K562 (cell line): Measurements from ENCODE around the gene SERAC1. TPM values are rescaled to one million over a fixed set of nuclear protein-coding genes. Genes with fewer than 3 reads are reported as not detected.

Source experiments
- ATAC-seq: fragments of 200-7000 bp; cut with Tn5 transposase; 3 replicates; pipeline ENCODE4 v1.9.1; 2020; ENCODE audit warnings: moderate library complexity
- BruUV-seq: library from RNA; stranded (reverse); fragments of 400-500 nt; replicated peaks from 2 replicates; lab custom pipeline; 2021; lab: Mats Ljungman, UMichigan
- CTCF ChIA-PET: fragments of 300-600 bp; formaldehyde crosslinking; extraction: SDS; loops from one replicate; lab custom pipeline; 2021; ENCODE audit warnings: low intra/inter-chr PET ratio; lab: Yijun Ruan, JAX
- POLR2A ChIA-PET: fragments of 300-600, 350-650 bp; sonication (Branson Sonifier 250); formaldehyde crosslinking; extraction: SDS; loops from one replicate; lab custom pipeline; 2021; ENCODE audit warnings: antibody characterized with exemption, inconsistent platforms; lab: Yijun Ruan, JAX
- DNase-seq, 4 experiments: peaks; one replicate each; pipeline versions ENCODE4 v3.0.0 to v3.0.0-alpha.2; 2011 to 2018; ENCODE audit warnings: low spot score in 3 of 4, mixed read lengths in 3 of 4; ENCODE audit errors: extremely low read depth in 1 of 4
- FAIRE-seq: peaks from 2 replicates; lab custom pipeline; 2011; peaks lifted over from hg19 to GRCh38; lab: Jason Lieb, UNC
- H2AFZ ChIP-seq: 2 replicates; pipeline ENCODE4 v1.6.0; 2011; ENCODE audit warnings: low read depth, low read length, control low read depth, inconsistent platforms
- H3K27ac ChIP-seq: fragments of 200-600 bp; 3 replicates; pipeline ENCODE4 v1.8.0; 2011; ENCODE audit warnings: low read depth, mild to moderate bottlenecking, control low read depth, inconsistent platforms, low read length, moderate library complexity, mixed read lengths; ENCODE audit errors: extremely low read depth
- H3K27me3 ChIP-seq, 2 experiments: fragments of 300-600 bp in 1 of 2; 2 replicates in 1 of 2; 3 replicates in 1 of 2; pipeline versions ENCODE4 v1.6.0 to v1.8.0; 2011; ENCODE audit warnings: inconsistent platforms in 2 of 2, low read length in 2 of 2, mild to moderate bottlenecking in 1 of 2, mixed read lengths in 1 of 2, moderate library complexity in 1 of 2; ENCODE audit not compliant: control insufficient read depth in 2 of 2, insufficient read depth in 2 of 2
- H3K36me3 ChIP-seq: fragments of 300-600 bp; 3 replicates; pipeline ENCODE4 v1.8.0; 2011; ENCODE audit warnings: mild to moderate bottlenecking, low read length, inconsistent platforms; ENCODE audit not compliant: control insufficient read depth, insufficient read depth
- H3K4me1 ChIP-seq, 2 experiments: fragments of 200-600 bp in 1 of 2; replicated peaks in 1 of 2; 2 replicates in 1 of 2; 3 replicates in 1 of 2; pipeline versions ENCODE4 v1.5.1 to v1.8.0; 2011; ENCODE audit warnings: inconsistent platforms in 2 of 2, low read length in 2 of 2, mild to moderate bottlenecking in 1 of 2, mixed read lengths in 1 of 2, moderate library complexity in 1 of 2; ENCODE audit not compliant: control insufficient read depth in 2 of 2, insufficient read depth in 2 of 2
- H3K4me2 ChIP-seq: 2 replicates; pipeline ENCODE4 v1.6.1; 2011; ENCODE audit warnings: low read length, control low read depth, inconsistent platforms, mixed read lengths; ENCODE audit not compliant: insufficient read depth
- H3K4me3 ChIP-seq: fragments of 200-600 bp; sonication (generic), shearing (Covaris generic); 2 replicates; pipeline ENCODE4 v1.5.1; 2016; ENCODE audit warnings: control low read depth, inconsistent platforms
- H3K79me2 ChIP-seq: fragments of 200-600 bp; 3 replicates; pipeline ENCODE4 v1.8.0; 2011; ENCODE audit warnings: low read length, inconsistent platforms; ENCODE audit not compliant: control insufficient read depth, insufficient read depth
- H3K9ac ChIP-seq, 2 experiments: 2 replicates each; pipeline versions ENCODE4 v1.6.0 to v1.6.1; 2011; ENCODE audit warnings: low read depth in 2 of 2, low read length in 2 of 2, control low read depth in 1 of 2, inconsistent platforms in 1 of 2, mild to moderate bottlenecking in 1 of 2, mixed read lengths in 1 of 2; ENCODE audit not compliant: insufficient read depth in 1 of 2
- H3K9me1 ChIP-seq: one replicate; pipeline ENCODE4 v1.6.0; 2011; ENCODE audit warnings: inconsistent platforms, mild to moderate bottlenecking, low read length, moderate library complexity; ENCODE audit not compliant: control insufficient read depth, insufficient read depth
- H3K9me3 ChIP-seq: replicated peaks from 2 replicates; pipeline ENCODE4 v1.5.1; 2011; ENCODE audit warnings: low read depth, low read length, inconsistent platforms; ENCODE audit not compliant: control insufficient read depth, insufficient read depth
- H4K20me1 ChIP-seq: replicated peaks from 2 replicates; pipeline ENCODE4 v1.6.1; 2011; ENCODE audit warnings: low read length, inconsistent platforms, mixed read lengths; ENCODE audit not compliant: control insufficient read depth, insufficient read depth
- BRF1 ChIP-seq: IDR thresholded peaks from 3 replicates; pipeline ENCODE4 v1.6.1; 2011; ENCODE audit warnings: borderline replicate concordance, mild to moderate bottlenecking; ENCODE audit not compliant: insufficient read length; ENCODE audit errors: extremely low read depth
- HLTF ChIP-seq: fragments of 450-650 bp; IDR thresholded peaks from 2 replicates; pipeline ENCODE4 v1.6.1; 2016
- NFE2L1 ChIP-seq: fragments of 450-650 bp; IDR thresholded peaks from 2 replicates; pipeline ENCODE4 v1.6.1; 2016; ENCODE audit warnings: missing genetic modification characterization, low read depth, mild to moderate bottlenecking, missing compliant biosample characterization, moderate library complexity, borderline replicate concordance
- SMARCB1 ChIP-seq: IDR thresholded peaks from 2 replicates; pipeline ENCODE4 v1.6.1; 2011; ENCODE audit warnings: improper control_type of control experiment, low read depth; ENCODE audit not compliant: insufficient read length
- SMARCC2 ChIP-seq: fragments of 450-650 bp; IDR thresholded peaks from 2 replicates; pipeline ENCODE4 v1.6.1; 2017; ENCODE audit warnings: antibody characterized with exemption, moderate library complexity, mild to moderate bottlenecking, low read depth
- STAT5B ChIP-seq: fragments of 250-450 bp; sonication (Bioruptor Pico); IDR thresholded peaks from 2 replicates; pipeline ENCODE4 v1.8.0; 2021; ENCODE audit warnings: mild to moderate bottlenecking, inconsistent platforms
- TOE1 ChIP-seq, 2 experiments: fragments of 450-650 bp in 1 of 2; sonication (generic) in 1 of 2; formaldehyde crosslinking in 1 of 2; IDR thresholded peaks; 2 replicates each; pipeline versions ENCODE4 v1.7.1 to v1.8.0; 2016 to 2022; ENCODE audit warnings: borderline replicate concordance in 2 of 2, mild to moderate bottlenecking in 2 of 2, antibody characterized with exemption in 1 of 2, inconsistent platforms in 1 of 2, low read depth in 1 of 2, missing genetic modification reagents in 1 of 2, moderate library complexity in 1 of 2
- U2AF2 ChIP-seq: fragments of 200-400 bp; formaldehyde crosslinking; optimal IDR thresholded peaks from 2 replicates; pipeline ENCODE3; 2017; ENCODE audit warnings: low read depth, mild to moderate bottlenecking, low read length
- YY1 ChIP-seq, 3 experiments: IDR thresholded peaks; 2 replicates each; pipeline ENCODE4 v1.6.1; 2011; ENCODE audit warnings: low read length in 2 of 3, mild to moderate bottlenecking in 2 of 3, moderate library complexity in 2 of 3, borderline replicate concordance in 1 of 3, control low read depth in 1 of 3, low read depth in 1 of 3; ENCODE audit not compliant: insufficient read depth in 3 of 3, insufficient replicate concordance in 2 of 3, control insufficient read depth in 1 of 3, insufficient read length in 1 of 3; ENCODE audit errors: extremely low read depth in 1 of 3
- ZBTB17 ChIP-seq: fragments of 450-650 bp; formaldehyde crosslinking; IDR thresholded peaks from 2 replicates; pipeline ENCODE4 v1.4.0; 2020; ENCODE audit warnings: mild to moderate bottlenecking
- ZNF134 ChIP-seq: fragments of 250-450 bp; sonication (Bioruptor Pico); conservative IDR thresholded peaks from 2 replicates; pipeline ENCODE4 v1.4.0; 2020
- ZNF217 ChIP-seq: sonication (generic); formaldehyde crosslinking; IDR thresholded peaks from 2 replicates; pipeline ENCODE4 v1.8.0; 2022; ENCODE audit warnings: mild to moderate bottlenecking, missing genetic modification reagents
- whole genome bisulfite sequencing: fragments of 100-300 bp; shearing (Covaris generic); methylation state at CpG from one replicate; pipeline ENCODE4 v1.1.6; 2016; ENCODE audit warnings: low coverage, mixed read lengths; ENCODE audit not compliant: insufficient coverage; ENCODE audit errors: missing lambda C conversion rate; 5-methylcytosine and 5-hydroxymethylcytosine counted together
- in situ Hi-C: fragments of 300-500 bp; cut with MboI; formaldehyde crosslinking; loops from 4 replicates; pipeline ENCODE4 v1.15.0; 2018; ENCODE audit warnings: inconsistent platforms, mixed read lengths
- intact Hi-C: fragments of 100-400 bp; cut with micrococcal nuclease; formaldehyde crosslinking; loops from 2 replicates; pipeline ENCODE4 v1.14.2; 2022
- polyA plus RNA-seq, 8 experiments: library from polyadenylated mRNA; depleted of rRNA in 4 of 8; stranded (reverse) in 5 of 8; unstranded in 3 of 8; fragments of >200 nt; fragmentation: Nextera tagmentation in 2 of 8; fragmentation: Illumina TruSeq in 1 of 8; extraction: Ambion mirVana in 2 of 8; extraction: Trizol in 1 of 8; gene quantifications; 2 replicates each; pipeline versions ENCODE4 v1.2.1 to v1.2.3, GENCODE V29; 2011 to 2014; ENCODE audit warnings: inconsistent platforms in 1 of 8, missing spikeins in 1 of 8
- total RNA-seq, 7 experiments: library from RNA; depleted of rRNA in 6 of 7; stranded (reverse); fragments of >200 nt in 6 of 7; fragmentation: Illumina TruSeq in 2 of 7; extraction: Trizol in 2 of 7; gene quantifications; 2 replicates each; pipeline versions ENCODE4 v1.2.1 to v1.2.3, GENCODE V29; 2011 to 2021; ENCODE audit warnings: low replicate concordance in 1 of 7
- TF ChIP-seq, protein P1 (sequence below): fragments of 450-650 bp; IDR thresholded peaks from 2 replicates; pipeline ENCODE4 v1.6.1; 2016

Gene SERAC1
- total and polyA plus RNA-seq, 9 of the 15 experiments (the other 6 are each of a cell fraction or from before 2014, with no cell fraction given): 1.8 to 6.2 (median 2.8) TPM

DNA sequence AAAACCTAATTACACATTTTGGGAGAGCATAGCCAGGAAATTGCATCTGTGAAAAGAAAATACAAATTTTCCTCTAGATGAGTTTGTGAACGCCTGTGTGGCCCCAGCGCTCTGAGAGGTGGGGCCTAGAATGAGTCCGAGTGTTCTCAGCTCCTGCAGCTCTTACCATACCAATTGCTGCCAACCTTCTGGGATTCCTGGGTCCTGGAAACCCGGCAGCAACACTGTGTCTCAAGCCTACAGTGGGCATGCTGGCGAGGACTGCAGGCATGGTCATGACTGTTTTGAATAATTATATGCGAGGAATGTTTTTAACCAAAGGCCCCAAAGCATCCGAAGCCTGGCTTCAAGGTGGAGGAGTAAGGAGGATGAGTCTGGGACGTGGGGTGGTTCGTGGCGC is 90.4 kb downstream of the SERAC1 start:
- Histone ChIP-seq H3K4me1 (no peaks in the 10 kb centered on the region), H2AFZ (no peak overlapping the region), H3K9me1 (no peaks in the 10 kb centered on the region), H3K9me3 (no peaks in the 10 kb centered on the region), H3K27ac (no peak overlapping the region), H3K27me3 (no peaks in the 10 kb centered on the region), H4K20me1 (no peaks in the 10 kb centered on the region), H3K36me3 (peaks cover 53% of the 10 kb centered on the region), H3K4me2 (no peak overlapping the region), H3K79me2 (no peaks in the 10 kb centered on the region), H3K4me3 (no peak overlapping the region), H3K9ac (no peak overlapping the region)
- BruUV-seq: no TSS peak
- CTCF ChIA-PET: no interaction called here
- 92% methylated on average over 10 of the region's 10 CpGs for whole genome bisulfite sequencing
- in situ Hi-C loops: no loop called here
- DNase-seq (no peak), FAIRE-seq (no peak), ATAC-seq (no peak)
- TF ChIP-seq TOE1 (IDR thresholded peaks at IDR 0.05; ENCODE audit: borderline replicate concordance): no peak
- TF ChIP-seq TOE1 (CRISPR knock-in tag; IDR thresholded peaks at IDR 0.05; ENCODE audit: borderline replicate concordance, low read depth): no peak
- TF ChIP-seq YY1 (IDR thresholded peaks at IDR 0.05; ENCODE audit: borderline replicate concordance in 1 of 3, control insufficient read depth in 1 of 3, extremely low read depth in 1 of 3, insufficient read depth in 3 of 3, insufficient read length in 1 of 3, insufficient replicate concordance in 2 of 3, low read depth in 1 of 3, low read length in 2 of 3): no peak
- TF ChIP-seq, protein P1, sequence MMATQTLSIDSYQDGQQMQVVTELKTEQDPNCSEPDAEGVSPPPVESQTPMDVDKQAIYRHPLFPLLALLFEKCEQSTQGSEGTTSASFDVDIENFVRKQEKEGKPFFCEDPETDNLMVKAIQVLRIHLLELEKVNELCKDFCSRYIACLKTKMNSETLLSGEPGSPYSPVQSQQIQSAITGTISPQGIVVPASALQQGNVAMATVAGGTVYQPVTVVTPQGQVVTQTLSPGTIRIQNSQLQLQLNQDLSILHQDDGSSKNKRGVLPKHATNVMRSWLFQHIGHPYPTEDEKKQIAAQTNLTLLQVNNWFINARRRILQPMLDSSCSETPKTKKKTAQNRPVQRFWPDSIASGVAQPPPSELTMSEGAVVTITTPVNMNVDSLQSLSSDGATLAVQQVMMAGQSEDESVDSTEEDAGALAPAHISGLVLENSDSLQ: no peak
- TF ChIP-seq SMARCB1: no peak
- no peak for TF ChIP-seq STAT5B (CRISPR knock-in tag)
- TF ChIP-seq ZNF217 (CRISPR knock-in tag): no peak
- TF ChIP-seq BRF1: no peak
- TF ChIP-seq U2AF2: no peak
- no peak for TF ChIP-seq NFE2L1 (tag)
- no peak for TF ChIP-seq ZBTB17 (CRISPR knock-in tag)
- no peak for TF ChIP-seq SMARCC2
- no peak for TF ChIP-seq HLTF
- no peak for TF ChIP-seq ZNF134 (CRISPR knock-in tag)
- POLR2A ChIA-PET: interaction anchor here (0.6 to 3.5 kb wide), 4 partner anchors 9 to 715 kb away, joined by 3 to 14 read pairs (median 4); no protein-coding TSS in a partner anchor
- intact Hi-C loops: no loop called here
